ENCODE measurements around the gene AKNA. TPM values are rescaled to one million over a fixed set of nuclear protein-coding genes. Genes with fewer than 3 reads are reported as not detected.

Gene AKNA
- total and polyA plus RNA-seq, 2 of the 8 experiments (the other 6 are each of a cell fraction or from before 2014, with no cell fraction given), result 21.0 to 27.4 TPM

- Histone ChIP-seq H3K27me3 (replicated peaks in 1 of 4; ENCODE audit: control insufficient read depth in 3 of 4, extremely low read depth in 1 of 4, insufficient read depth in 3 of 4, low read length in 3 of 4) (no peaks in the 10 kb centered on the region), H4K5ac (ENCODE audit: insufficient read length, low read depth, low read length) (no peak overlapping the region), H4K91ac (replicated peaks; ENCODE audit: insufficient read length, low read length) (no peak overlapping the region), H4K20me1 (replicated peaks in 1 of 2; ENCODE audit: control insufficient read depth in 1 of 2, insufficient read depth in 2 of 2, low read length in 2 of 2) (no peaks in the 10 kb centered on the region), H3K36me3 (ENCODE audit: control insufficient read depth in 2 of 4, insufficient read depth in 4 of 4, low read length in 3 of 4) (peaks cover 6 to 74% (median 38%) of the 10 kb centered on the region in 4 experiments; a peak in 7 of 8 replicates), H3K56ac (replicated peaks; ENCODE audit: insufficient read length, low read depth, low read length) (no peak overlapping the region), H3K9ac (replicated peaks in 1 of 4; ENCODE audit: extremely low read depth in 1 of 4, low read depth in 3 of 4, low read length in 3 of 4) (no peak overlapping the region), H3K4me2 (ENCODE audit: insufficient read depth in 1 of 2, low read depth in 2 of 2, low read length in 2 of 2) (no peak overlapping the region), H3K9me3 (ENCODE audit: insufficient read depth in 2 of 2, low read depth in 1 of 2, low read length in 1 of 2) (no peaks in the 10 kb centered on the region), H3K4me3 (ENCODE audit: extremely low read depth in 1 of 4, insufficient read depth in 2 of 4, low read depth in 3 of 4, low read length in 4 of 4) (no peak overlapping the region), H3K4ac (replicated peaks; ENCODE audit: insufficient read length, low read depth, low read length) (no peak overlapping the region), H3K23ac (ENCODE audit: insufficient read length) (no peak overlapping the region), H2BK15ac (ENCODE audit: low read length) (no peak overlapping the region), H3K4me1 (replicated peaks in 1 of 4; ENCODE audit: control insufficient read depth in 3 of 4, insufficient read depth in 4 of 4, low read length in 3 of 4) (peaks cover 4 to 11% (median 8%) of the 10 kb centered on the region in 4 experiments; a peak in 6 of 7 replicates), H3K18ac (ENCODE audit: extremely low read depth, low read length) (no peak overlapping the region), H2BK12ac (ENCODE audit: low read depth, low read length) (no peak overlapping the region), H2BK20ac (ENCODE audit: low read length) (no peak overlapping the region), H3K23me2 (ENCODE audit: low read depth, low read length) (no peaks in the 10 kb centered on the region), H3K79me2 (ENCODE audit: control insufficient read depth in 1 of 2, insufficient read depth in 2 of 2, low read length in 2 of 2) (no peaks in the 10 kb centered on the region), H2BK120ac (replicated peaks; ENCODE audit: low read depth, low read length) (no peak overlapping the region), H3K79me1 (ENCODE audit: low read depth, low read length) (no peaks in the 10 kb centered on the region), H2BK5ac (ENCODE audit: low read depth, low read length) (no peak overlapping the region), H2AFZ (ENCODE audit: low read length) (no peak overlapping the region), H3K27ac (ENCODE audit: low read depth, low read length) (no peak overlapping the region), H3K14ac (ENCODE audit: insufficient read length) (no peak overlapping the region), H4K8ac (ENCODE audit: extremely low read depth, insufficient read depth, low read length) (no peak overlapping the region), H2AK5ac (ENCODE audit: low read depth, low read length) (no peak overlapping the region)
- ChIA-PET POLR2A (ENCODE audit: partially characterized antibody) (interaction anchor here (0.9 to 1.9 kb wide), 6 partner anchors 15 to 44 kb away, joined by 3 to 5 read pairs (median 4); no protein-coding TSS in a partner anchor), CTCF (ENCODE audit: partially characterized antibody) (interaction anchor here (0.6 to 4.5 kb wide), 3 partner anchors 12 to 46 kb away, joined by 3 to 21 read pairs (median 4); no protein-coding TSS in a partner anchor)
- 95% methylated on average over 13 of the region's 16 CpGs; no CpG with 5 or more reads in 1 of the 2 experiments for WGBS, 2 experiments (ENCODE audit: extremely low coverage in 1 of 2, insufficient coverage in 1 of 2, insufficient read length in 1 of 2, insufficient replicate concordance in 2 of 2, low coverage in 1 of 2, low lambda C conversion rate in 2 of 2, missing lambda C conversion rate in 1 of 2)
- no peak for FAIRE-seq
- DNase-seq (ENCODE audit: low read depth in 1 of 2, low spot score in 2 of 2), result no peak
- no peak for TF ChIP-seq TBP (IDR thresholded peaks at IDR 0.05; ENCODE audit: low read depth, low read length)
- no peak for TF ChIP-seq POU5F1 (IDR thresholded peaks at IDR 0.05; ENCODE audit: low read depth, low read length)
- TF ChIP-seq EZH2 (IDR thresholded peaks at IDR 0.05; ENCODE audit: low read depth, low read length, severe bottlenecking), result no peak
- TF ChIP-seq, protein P1, sequence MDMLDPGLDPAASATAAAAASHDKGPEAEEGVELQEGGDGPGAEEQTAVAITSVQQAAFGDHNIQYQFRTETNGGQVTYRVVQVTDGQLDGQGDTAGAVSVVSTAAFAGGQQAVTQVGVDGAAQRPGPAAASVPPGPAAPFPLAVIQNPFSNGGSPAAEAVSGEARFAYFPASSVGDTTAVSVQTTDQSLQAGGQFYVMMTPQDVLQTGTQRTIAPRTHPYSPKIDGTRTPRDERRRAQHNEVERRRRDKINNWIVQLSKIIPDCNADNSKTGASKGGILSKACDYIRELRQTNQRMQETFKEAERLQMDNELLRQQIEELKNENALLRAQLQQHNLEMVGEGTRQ (IDR thresholded peaks at IDR 0.05; ENCODE audit: low read length), result no peak
- TF ChIP-seq KDM5A (IDR thresholded peaks at IDR 0.05; ENCODE audit: low read length), result no peak
- TF ChIP-seq BACH1 (IDR thresholded peaks at IDR 0.05; ENCODE audit: low read length), result no peak
- TF ChIP-seq CHD1 (IDR thresholded peaks at IDR 0.05; ENCODE audit: low read depth, low read length), result no peak
- no peak for TF ChIP-seq SIRT6 (IDR thresholded peaks at IDR 0.05; ENCODE audit: low read length)
- TF ChIP-seq ATF2 (IDR thresholded peaks at IDR 0.05; ENCODE audit: low read length), result no peak
- TF ChIP-seq CBX8 (IDR thresholded peaks at IDR 0.05; ENCODE audit: borderline replicate concordance, low read depth, low read length), result no peak
Measured at GRCh38 chr9:114350636-114351401, 37.0 kb downstream of the AKNA start.
